NB4 (cell line): Measurements from ENCODE around the gene SOX9.

Experiments
- DNase-seq: peaks from one replicate; pipeline ENCODE4 v3.0.0; 2010; ENCODE audit warnings: low read depth
- H3K4me3 ChIP-seq: one replicate; pipeline ENCODE4 v1.5.1; 2011; ENCODE audit warnings: mild to moderate bottlenecking, low read depth, low read length, moderate library complexity
- CTCF ChIP-seq: IDR thresholded peaks from one replicate; pipeline ENCODE4 v1.5.1; 2012; ENCODE audit warnings: low read depth, low read length
- MAX ChIP-seq: IDR thresholded peaks from 2 replicates; pipeline ENCODE4 v1.6.1; 2011; ENCODE audit warnings: low read depth, low read length
- MYC ChIP-seq: IDR thresholded peaks from 2 replicates; pipeline ENCODE4 v1.6.1; 2011; ENCODE audit warnings: low read depth, low read length
- POLR2A ChIP-seq: IDR thresholded peaks from 2 replicates; pipeline ENCODE4 v1.6.1; 2011; ENCODE audit warnings: mild to moderate bottlenecking; ENCODE audit not compliant: insufficient read length; ENCODE audit errors: extremely low read depth

The SOX9 gene

GRCh38 chr17:72126575-72127486, 6.0 kb downstream of the SOX9 start:
- DNase-seq: no peak
- TF ChIP-seq MAX (no peak), CTCF (no peak), POLR2A (no peak), MYC (no peak)
- no peak overlapping the region for H3K4me3 ChIP-seq

GRCh38 chr17:72128039-72128438, 7.2 kb downstream of the SOX9 start:
- no peak for TF ChIP-seq MAX
- TF ChIP-seq CTCF: no peak
- no peak for TF ChIP-seq MYC
- no peak for TF ChIP-seq POLR2A
- DNase-seq: no peak
- no peak overlapping the region for H3K4me3 ChIP-seq

- TF ChIP-seq MYC (no peak), POLR2A (no peak), MAX (no peak), CTCF (no peak)
- no peak overlapping the region for H3K4me3 ChIP-seq
Measured at GRCh38 chr17:72134608-72135394, 14.0 kb downstream of the SOX9 start.

GRCh38 chr17:72135546-72136325, 14.9 kb downstream of the SOX9 start:
- DNase-seq: no peak
- H3K4me3 ChIP-seq: no peak overlapping the region
- no peak for TF ChIP-seq MYC
- no peak for TF ChIP-seq POLR2A
- no peak for TF ChIP-seq MAX
- TF ChIP-seq CTCF: no peak

More at GRCh38 chr17:72134608-72135394, 14.0 kb downstream of the SOX9 start:
- DNase-seq: no peak

- no peak overlapping the region for H3K4me3 ChIP-seq
- no peak for TF ChIP-seq MYC
- no peak for TF ChIP-seq CTCF
- TF ChIP-seq MAX: no peak
- TF ChIP-seq POLR2A: no peak
- DNase-seq: no peak
Measured at GRCh38 chr17:72136692-72137091, 15.9 kb downstream of the SOX9 start.
